Activated CD8-positive, alpha-beta memory T cell treated with anti-CD3 and anti-CD28 coated beads for 36 hours (primary cell): Measurements from ENCODE around the gene ATF7IP. TPM values are rescaled to one million over a fixed set of nuclear protein-coding genes. Genes with fewer than 3 reads are reported as not detected.

Experiments
- CTCF ChIA-PET: fragments of 350-600 bp; sonication (Branson Sonifier 250); formaldehyde crosslinking; loops from one replicate; lab custom pipeline; 2021; ENCODE audit warnings: antibody characterized with exemption; lab: Charles Lee
- POLR2A ChIA-PET: fragments of 350-600 bp; sonication (Branson Sonifier 250); formaldehyde crosslinking; loops from one replicate; lab custom pipeline; 2021; ENCODE audit warnings: antibody characterized with exemption; lab: Charles Lee
- total RNA-seq, 2 experiments: library from RNA; stranded (reverse); gene quantifications; one replicate each; pipeline ENCODE4 v1.2.3, GENCODE V29; 2021

Gene ATF7IP
- total RNA-seq, 2 experiments from 2014 or later: 68.0 to 75.8 TPM

GRCh38 chr12:14521822-14522221, 156.3 kb downstream of the ATF7IP start:
- CTCF ChIA-PET: interaction anchor here (0.5 kb wide), 1 partner anchor 215 kb away, joined by 3 read pairs; no protein-coding TSS in a partner anchor
- POLR2A ChIA-PET: no interaction called here

- ChIA-PET CTCF (no interaction called here), POLR2A (no interaction called here)
Observed at GRCh38 chr12:14525964-14526363, 160.5 kb downstream of the ATF7IP start.

DNA sequence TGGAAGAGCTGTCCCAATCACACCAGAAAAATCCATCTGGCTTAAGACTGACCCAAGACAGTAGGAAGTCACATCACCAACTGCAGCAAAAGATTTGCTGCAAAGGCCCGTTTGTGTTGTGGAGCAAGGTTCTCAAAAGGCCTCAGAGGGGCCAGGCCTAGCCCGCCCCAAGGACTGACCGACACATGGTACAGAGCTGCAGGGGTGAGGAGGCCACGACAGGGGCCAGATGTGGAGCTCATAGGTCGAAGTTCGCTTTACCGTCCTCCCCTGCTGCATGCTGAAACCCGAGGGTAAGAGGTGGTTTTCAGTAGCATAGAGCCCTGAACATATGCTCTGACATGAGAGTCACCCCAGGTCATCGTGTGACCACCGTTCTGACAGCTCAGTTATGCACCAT, 166.7 kb downstream of the ATF7IP start:
- CTCF ChIA-PET: no interaction called here

DNA sequence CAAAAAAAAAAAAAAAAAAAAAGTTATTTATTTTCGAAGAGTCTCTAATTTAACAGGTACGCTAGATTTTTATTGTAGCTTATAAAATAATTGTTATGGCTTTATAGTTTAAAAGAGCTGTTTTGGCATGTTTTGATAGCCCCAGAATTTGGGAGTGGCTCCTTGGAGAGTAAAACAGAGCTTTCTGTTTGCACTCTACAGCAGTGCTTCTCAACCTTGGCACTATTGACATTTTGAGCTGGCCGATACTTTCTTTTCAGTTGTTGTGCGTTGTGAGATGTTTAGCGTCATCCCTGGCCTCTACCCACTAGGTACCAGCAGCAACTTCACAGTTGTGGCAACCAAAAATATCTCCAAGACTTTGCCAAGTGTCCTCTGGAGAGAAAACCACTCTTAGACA, 171.6 kb downstream of the ATF7IP start:
- ChIA-PET POLR2A (no interaction called here), CTCF (interaction anchor here (0.7 kb wide), 1 partner anchor 20 kb away, joined by 3 read pairs; no protein-coding TSS in a partner anchor)

More for the DNA sequence above, 166.7 kb downstream of the ATF7IP start:
- POLR2A ChIA-PET: no interaction called here

DNA sequence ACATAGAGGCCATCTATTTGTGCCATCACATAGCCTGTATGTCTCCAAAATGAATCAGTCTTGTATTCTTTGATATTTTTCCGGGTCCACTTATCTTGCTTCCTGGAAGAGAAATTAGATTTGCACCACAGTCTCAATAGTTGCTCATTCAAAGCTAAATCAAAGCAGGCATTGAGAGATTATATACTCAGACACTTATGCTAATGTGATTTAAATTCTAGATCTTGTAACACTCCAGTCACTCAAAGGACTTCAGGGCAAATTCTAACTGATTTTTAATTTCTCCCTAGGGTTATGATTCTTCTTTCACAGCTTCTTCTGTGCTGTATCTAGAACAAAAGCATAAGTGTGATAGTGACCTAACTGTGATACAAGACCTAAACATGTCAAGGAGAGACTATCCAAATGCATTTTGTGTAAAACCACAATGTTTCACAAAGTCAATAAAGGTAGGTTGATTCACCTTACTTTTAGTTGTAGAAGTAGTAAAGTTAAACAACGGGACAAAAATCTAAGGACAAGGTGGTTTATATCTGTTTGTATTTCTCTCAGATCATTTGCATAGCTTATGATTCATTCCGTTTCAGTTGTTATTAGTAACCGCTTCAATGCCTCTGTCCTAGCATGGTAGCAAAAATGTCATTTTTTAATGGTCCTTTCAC, 175.4 kb downstream of the ATF7IP start:
- ChIA-PET POLR2A (no interaction called here), CTCF (no interaction called here)

- ChIA-PET POLR2A (no interaction called here), CTCF (no interaction called here)
Observed at GRCh38 chr12:14545144-14546124, 180.0 kb downstream of the ATF7IP start.

GRCh38 chr12:14547571-14547970, 182.1 kb downstream of the ATF7IP start:
- ChIA-PET CTCF (no interaction called here), POLR2A (no interaction called here)

- ChIA-PET POLR2A (no interaction called here), CTCF (no interaction called here)
Observed at GRCh38 chr12:14548609-14549008, 183.1 kb downstream of the ATF7IP start.

Other genes with a start within 250 kb of the ATF7IP start
- gene PLBD1, start 202.2 kb downstream of the ATF7IP start, total RNA-seq: under 1 TPM in 1 of 2 experiments, not detected in 1; 0.15 TPM